WERI-Rb-1 (cell line): ENCODE results near the gene HSH2D.

Experiments used
- DNase-seq: peaks from one replicate; pipeline ENCODE4 v3.0.0-alpha.2; 2020
- H3K27ac ChIP-seq: fragments of 250-450 bp; sonication (Bioruptor Pico); 2 replicates; pipeline ENCODE4 v1.5.1; 2020; ENCODE audit warnings: mild to moderate bottlenecking, moderate library complexity
- H3K27me3 ChIP-seq: fragments of 250-450 bp; sonication (Bioruptor Pico); 2 replicates; pipeline ENCODE4 v1.5.1; 2021; ENCODE audit warnings: mild to moderate bottlenecking, low read depth, moderate library complexity; ENCODE audit not compliant: insufficient read depth, severe bottlenecking
- H3K36me3 ChIP-seq: fragments of 250-450 bp; sonication (Bioruptor Pico); 2 replicates; pipeline ENCODE4 v1.5.1; 2020; ENCODE audit warnings: mild to moderate bottlenecking, moderate library complexity
- H3K4me3 ChIP-seq: 2 replicates; pipeline ENCODE4 v1.5.1; 2011; ENCODE audit warnings: low read depth, mild to moderate bottlenecking, control low read depth, low read length
- H3K9me3 ChIP-seq: fragments of 250-450 bp; sonication (Bioruptor Pico); 2 replicates; pipeline ENCODE4 v1.5.1; 2021; ENCODE audit warnings: mild to moderate bottlenecking, moderate library complexity; ENCODE audit not compliant: severe bottlenecking
- TF ChIP-seq, protein P1 (sequence below): IDR thresholded peaks from 2 replicates; pipeline ENCODE4 v1.5.1; 2011; ENCODE audit warnings: low read depth, mild to moderate bottlenecking, control low read depth, inconsistent platforms, low read length

Gene HSH2D

GRCh38 chr19:16160943-16161560 is 17.6 kb downstream of the HSH2D start:
- DNase-seq, result no peak
- H3K9me3 ChIP-seq, result no peaks in the 10 kb centered on the region
- no peaks in the 10 kb centered on the region for H3K36me3 ChIP-seq
- TF ChIP-seq, protein P1, sequence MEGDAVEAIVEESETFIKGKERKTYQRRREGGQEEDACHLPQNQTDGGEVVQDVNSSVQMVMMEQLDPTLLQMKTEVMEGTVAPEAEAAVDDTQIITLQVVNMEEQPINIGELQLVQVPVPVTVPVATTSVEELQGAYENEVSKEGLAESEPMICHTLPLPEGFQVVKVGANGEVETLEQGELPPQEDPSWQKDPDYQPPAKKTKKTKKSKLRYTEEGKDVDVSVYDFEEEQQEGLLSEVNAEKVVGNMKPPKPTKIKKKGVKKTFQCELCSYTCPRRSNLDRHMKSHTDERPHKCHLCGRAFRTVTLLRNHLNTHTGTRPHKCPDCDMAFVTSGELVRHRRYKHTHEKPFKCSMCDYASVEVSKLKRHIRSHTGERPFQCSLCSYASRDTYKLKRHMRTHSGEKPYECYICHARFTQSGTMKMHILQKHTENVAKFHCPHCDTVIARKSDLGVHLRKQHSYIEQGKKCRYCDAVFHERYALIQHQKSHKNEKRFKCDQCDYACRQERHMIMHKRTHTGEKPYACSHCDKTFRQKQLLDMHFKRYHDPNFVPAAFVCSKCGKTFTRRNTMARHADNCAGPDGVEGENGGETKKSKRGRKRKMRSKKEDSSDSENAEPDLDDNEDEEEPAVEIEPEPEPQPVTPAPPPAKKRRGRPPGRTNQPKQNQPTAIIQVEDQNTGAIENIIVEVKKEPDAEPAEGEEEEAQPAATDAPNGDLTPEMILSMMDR, result no peak
- H3K4me3 ChIP-seq, result no peak overlapping the region
- H3K27me3 ChIP-seq, result no peaks in the 10 kb centered on the region
- H3K27ac ChIP-seq, result no peak overlapping the region

DNA sequence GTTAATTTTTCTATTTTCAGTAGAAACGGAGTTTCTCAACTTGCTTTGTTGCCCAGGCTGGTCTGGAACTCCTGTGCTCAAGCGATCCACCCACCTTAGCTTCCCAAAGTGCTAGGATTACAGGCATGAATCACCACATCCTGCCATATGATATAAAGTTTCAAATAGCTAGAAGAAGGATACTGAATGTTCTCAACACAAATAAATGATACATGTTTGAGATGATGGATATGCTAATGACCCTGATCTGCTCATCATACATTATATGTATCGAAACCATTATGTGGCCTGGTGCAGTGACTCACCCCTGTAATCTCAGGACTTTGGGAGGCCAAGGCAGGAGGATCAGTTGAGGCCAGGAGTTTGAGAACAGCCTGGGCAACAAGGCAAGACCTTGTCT is 18.4 kb downstream of the HSH2D start:
- peaks cover 4% of the 10 kb centered on the region for H3K9me3 ChIP-seq
- no peaks in the 10 kb centered on the region for H3K27me3 ChIP-seq
- H3K4me3 ChIP-seq, result no peak overlapping the region
- TF ChIP-seq, protein P1, result no peak
- no peak overlapping the region for H3K27ac ChIP-seq
- H3K36me3 ChIP-seq, result no peaks in the 10 kb centered on the region
- no peak for DNase-seq

- H3K27ac ChIP-seq, result no peak overlapping the region
- no peaks in the 10 kb centered on the region for H3K36me3 ChIP-seq
- H3K27me3 ChIP-seq, result no peaks in the 10 kb centered on the region
- TF ChIP-seq, protein P1, result no peak
- peaks cover 4% of the 10 kb centered on the region for H3K9me3 ChIP-seq
- H3K4me3 ChIP-seq, result no peak overlapping the region
- no peak for DNase-seq
Measured at GRCh38 chr19:16164222-16164890, 20.9 kb downstream of the HSH2D start.

DNA sequence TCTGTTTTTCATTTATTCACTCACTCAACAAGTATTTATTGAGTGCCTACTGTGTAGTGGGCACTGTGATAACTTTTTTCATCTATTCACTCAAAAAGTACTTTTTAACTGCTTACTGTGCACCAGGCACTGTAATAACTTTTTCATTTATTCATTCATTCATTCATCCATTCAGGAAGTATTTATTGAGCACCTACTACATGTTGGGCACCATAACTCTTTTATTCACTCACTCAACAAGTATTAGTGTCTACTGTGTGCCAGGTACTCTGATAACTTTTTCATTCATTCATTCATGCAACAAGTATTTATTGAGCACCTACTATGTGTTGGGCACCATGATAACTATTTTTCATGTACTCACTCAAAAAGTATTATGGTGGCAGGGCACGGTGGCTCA is 22.9 kb downstream of the HSH2D start:
- Histone ChIP-seq H3K4me3 (no peak overlapping the region), H3K9me3 (peaks cover 4% of the 10 kb centered on the region), H3K36me3 (no peaks in the 10 kb centered on the region), H3K27me3 (peaks cover 7% of the 10 kb centered on the region), H3K27ac (no peak overlapping the region)
- DNase-seq, result no peak
- TF ChIP-seq, protein P1, result no peak

DNA sequence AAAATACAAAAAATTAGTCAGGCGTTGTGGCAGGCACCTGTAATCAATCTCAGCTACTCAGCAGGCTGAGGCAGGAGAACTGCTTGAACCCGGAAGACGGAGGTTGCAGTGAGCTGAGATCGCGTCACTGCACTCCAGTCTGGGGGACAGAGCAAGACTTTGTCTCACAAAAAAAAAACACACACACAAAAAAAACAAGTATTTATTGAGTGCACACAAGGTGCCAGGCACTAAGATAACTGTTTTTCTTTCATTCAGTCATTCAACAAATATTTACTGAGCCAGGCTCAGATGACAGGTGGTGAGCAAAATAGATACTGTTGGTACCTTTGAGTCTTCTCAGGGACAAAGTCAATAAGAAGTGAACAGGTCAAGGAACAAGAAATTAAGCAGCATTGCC is 23.6 kb downstream of the HSH2D start:
- Histone ChIP-seq H3K9me3 (peaks cover 4% of the 10 kb centered on the region), H3K27me3 (peaks cover 14% of the 10 kb centered on the region), H3K27ac (no peak overlapping the region), H3K36me3 (no peaks in the 10 kb centered on the region), H3K4me3 (no peak overlapping the region)
- DNase-seq, result no peak
- TF ChIP-seq, protein P1, result no peak
